T-helper 1 cell (primary cell): Measurements from ENCODE around the gene PTGER3.
A peak's percentile ranks its signal among the peaks of the same experiment; 100 is the strongest.

Experiments used
- DNase-seq, 5 donors: peaks; one replicate each; pipeline ENCODE4 v3.0.0-alpha.2; 2012 to 2020

The PTGER3 gene

DNA sequence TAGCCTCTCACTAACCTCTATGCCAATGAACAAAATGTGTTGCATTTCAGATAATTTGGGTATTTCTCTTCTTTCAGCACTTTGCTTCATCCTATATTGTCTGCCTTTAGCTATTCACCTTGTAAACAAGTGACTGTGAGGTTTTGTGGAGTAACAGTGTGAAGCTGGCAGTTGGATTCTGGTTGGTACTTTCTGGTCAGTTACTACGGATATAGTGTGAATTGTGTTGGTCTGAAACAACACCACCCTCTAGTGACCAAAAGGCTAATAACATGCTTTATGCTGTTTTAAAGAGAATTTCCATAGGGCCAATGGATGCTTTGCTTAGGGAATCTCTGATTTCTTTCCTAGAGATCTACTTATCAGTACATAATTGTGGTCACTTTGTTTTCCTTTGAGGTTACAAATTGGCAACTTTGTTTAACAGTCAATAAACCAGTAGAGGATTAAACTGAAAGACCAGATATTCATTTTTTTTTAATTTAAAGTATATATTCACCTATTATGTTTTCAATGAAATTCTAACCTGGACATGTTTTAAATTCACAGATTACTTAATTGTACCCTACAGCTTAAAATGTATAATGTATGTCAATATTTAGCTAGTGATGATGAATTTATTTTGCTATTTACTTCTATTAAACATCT lies 2.5 kb upstream of the PTGER3 start:
- peak in 1 of 5 donors; percentile 60 for DNase-seq

DNA sequence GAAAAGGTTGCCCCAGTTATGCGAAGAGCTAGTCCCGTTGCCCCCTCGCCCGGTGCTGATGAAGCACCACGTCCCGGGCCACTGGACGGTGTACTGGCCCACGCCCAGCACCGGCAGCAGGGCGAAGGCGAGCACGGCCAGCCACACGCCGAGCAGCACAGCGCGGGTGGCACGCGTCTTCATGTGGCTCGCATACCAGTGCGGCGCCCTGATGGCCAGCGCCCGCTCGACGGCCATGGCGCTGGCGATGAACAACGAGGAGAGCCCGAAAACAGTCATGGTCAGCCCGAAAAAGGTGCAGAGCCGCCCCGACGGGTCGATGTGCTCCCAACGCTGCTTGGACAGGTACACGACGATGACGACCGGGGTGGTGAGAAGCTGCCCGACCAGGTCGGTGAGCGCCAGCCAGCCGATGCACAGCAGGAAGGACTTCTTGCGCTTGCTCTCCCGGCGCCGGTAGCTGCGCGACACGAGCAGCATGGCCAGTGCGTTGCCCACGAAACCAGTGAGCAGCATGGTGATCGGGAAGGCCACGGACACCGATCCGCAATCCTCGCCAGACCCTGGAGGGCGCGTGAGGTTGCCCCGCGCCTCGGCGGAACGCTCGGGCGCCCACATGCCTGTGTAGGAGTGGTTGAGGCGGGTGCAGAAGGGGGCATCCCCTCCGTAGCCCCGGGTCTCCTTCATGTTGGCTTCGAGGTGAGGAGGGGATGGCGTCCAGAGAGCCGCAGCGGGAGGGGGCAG lies 553 bp downstream of the PTGER3 start:
- DNase-seq, result peak in 1 of 5 donors; percentile 6

- DNase-seq, result no peak
Measured at GRCh38 chr1:71045463-71046028, 2.1 kb downstream of the PTGER3 start.

GRCh38 chr1:71044833-71045232 lies 2.8 kb downstream of the PTGER3 start:
- DNase-seq, result no peak

DNA sequence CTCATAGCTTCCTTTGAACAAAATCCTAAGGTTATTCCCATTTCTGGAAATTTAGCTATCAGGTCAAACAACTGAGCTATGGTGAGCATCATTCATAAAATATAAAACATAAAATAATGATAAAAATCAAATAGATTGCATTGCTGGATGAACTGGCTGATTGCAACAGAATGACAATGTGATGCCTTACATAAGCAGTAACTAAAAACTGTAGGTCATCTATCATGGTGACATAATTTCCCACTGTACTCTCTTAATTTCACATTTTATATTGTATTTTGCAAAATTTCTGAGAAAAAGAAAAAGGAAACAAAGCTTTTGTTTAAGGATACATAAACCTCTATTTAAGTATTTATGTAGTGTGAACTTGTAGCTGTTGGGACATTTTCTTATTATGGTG lies 4.6 kb downstream of the PTGER3 start:
- no peak for DNase-seq

GRCh38 chr1:71041806-71042205 lies 5.8 kb downstream of the PTGER3 start:
- DNase-seq, result no peak

DNA sequence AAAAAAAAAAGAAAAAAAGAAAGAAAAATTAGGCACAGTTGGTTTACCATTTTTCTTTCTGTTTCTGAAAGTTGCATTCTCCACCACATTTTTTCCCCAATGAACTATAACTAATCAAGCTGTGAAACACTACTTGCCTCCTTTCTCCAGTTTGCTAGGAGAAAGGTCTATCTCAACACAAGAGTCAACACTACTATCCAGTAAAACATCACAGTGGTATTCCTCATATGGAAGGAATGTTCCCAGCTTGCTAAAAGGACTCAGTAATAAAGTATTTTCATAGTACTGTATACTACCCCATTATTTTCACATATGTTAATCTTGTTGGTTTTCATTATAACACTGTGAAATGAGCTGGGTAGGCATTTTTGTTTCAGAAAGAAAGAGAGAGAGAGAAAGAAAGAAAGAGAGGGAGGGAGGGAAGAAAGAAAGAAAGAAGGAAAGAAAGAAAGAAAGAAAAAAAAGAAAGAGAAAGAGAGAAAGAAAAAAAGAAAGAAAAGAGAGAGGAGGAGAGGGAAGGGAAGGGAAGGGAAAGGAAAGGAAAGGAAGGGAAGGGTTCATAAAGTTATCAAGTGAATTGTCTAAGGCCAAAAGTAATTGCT lies 7.9 kb downstream of the PTGER3 start:
- no peak for DNase-seq

DNA sequence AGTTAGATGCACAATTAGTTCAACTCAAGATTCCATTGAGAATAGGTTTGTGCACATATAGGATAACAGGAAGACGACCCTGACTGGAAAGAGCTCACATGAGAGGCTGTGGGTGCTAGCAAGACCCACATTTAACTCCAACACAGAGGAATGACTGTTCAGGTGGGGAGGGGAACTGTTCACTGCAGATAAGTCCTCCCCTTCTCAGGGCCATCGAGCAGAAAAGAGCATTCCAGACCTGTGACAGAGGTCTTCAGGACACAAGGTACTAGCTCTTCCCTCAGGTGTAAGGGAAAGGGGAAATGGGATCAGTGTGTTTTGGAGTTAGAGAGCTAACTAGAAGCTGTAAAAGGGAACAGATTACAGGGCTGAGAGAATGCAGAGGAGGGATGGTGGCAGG lies 8.7 kb downstream of the PTGER3 start:
- no peak for DNase-seq

DNA sequence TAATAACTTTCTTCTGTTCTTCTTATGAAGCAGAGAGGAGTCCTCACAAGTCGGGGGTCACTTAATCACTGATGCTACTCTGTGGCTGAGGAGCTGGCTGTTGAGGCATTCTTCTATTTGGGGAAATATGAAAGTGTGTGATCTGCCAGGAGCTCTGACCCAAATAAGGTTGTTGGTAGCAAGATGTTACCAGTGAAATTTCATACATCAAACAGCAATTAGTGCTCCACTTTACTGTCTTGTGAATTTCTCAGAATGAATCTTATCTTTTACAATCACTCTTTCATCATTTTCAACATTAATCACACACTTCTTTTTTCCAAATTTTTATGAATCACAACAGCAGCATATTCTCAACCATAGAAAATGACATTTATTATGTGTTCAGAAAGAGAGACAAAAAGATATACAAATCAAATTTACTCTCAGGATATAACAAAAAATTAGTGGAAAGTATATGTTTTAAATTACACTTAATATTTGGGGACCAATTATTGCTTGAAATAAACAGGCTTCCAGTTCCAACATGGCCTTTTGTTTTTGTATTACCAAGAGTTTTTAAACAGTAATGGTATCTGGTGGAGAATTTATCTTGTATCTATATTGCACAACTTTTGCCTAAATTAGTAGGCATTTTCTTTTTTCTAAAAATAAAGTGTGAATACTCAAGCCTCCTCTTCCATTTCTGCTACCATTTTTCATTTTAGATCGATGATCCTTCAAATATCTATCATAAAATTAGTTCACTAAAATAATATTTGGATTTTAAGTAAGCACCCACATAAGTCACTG lies 9.6 kb downstream of the PTGER3 start:
- DNase-seq, result no peak

DNA sequence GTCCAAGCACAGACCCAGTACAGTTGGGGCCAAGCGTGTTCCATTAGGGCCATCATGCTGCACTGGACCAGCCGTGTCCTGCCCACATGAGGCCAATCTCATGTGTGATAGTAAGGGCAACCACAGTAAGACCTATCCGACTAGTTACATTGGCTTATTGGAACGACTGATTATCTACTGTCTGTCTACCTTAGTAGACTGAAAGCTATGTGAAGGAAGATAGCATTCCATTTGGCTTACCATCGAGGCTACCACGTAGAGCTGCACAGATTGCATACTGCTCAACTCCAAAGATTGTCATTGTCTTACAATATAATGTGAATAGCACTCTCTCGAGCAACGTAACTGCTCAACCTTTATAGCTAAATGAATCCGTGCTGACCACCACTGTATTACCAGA lies 10.6 kb downstream of the PTGER3 start:
- no peak for DNase-seq

GRCh38 chr1:71033136-71033535 lies 14.5 kb downstream of the PTGER3 start:
- no peak for DNase-seq

GRCh38 chr1:71031426-71031825 lies 16.2 kb downstream of the PTGER3 start:
- no peak for DNase-seq

DNA sequence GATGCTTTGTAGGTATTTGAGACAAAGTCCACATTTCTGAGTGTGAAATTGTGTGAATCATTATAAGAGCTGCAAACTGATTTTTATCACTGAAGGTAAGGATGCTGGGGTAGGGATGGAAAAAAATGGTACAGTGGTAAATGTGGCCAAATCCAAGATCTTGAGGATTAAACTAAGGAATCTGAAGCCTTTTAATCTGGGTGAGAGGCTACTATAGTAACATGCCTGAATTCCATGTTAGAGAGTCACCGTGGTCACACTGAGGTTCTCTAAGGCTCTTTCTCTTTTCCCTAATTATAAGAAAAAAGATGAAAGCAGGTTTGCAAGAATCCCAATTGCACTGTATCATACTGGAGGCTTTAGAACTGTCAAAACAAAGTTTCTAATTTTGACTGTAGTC lies 17.6 kb downstream of the PTGER3 start:
- no peak for DNase-seq

DNA sequence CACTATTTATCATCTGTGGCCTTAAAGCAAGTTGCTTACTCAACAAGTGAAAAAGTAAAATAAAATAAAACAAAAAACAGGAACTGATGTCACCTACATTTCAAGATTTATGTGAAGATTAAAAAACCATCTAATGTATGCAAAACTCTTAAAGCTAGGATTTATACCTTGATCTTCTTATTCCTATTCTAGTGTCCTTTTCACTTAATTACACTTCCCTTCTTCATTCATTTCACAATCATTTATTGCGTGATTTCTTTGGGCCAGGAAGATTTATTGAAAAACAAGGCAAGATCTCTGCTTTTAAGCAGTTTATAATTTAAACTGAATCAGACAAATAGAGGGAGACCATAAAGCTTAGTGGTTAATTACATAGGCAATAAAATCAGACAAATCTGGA lies 18.6 kb downstream of the PTGER3 start:
- no peak for DNase-seq

- DNase-seq, result no peak
Measured at GRCh38 chr1:71027991-71028390, 19.6 kb downstream of the PTGER3 start.

- DNase-seq, result no peak
Measured at GRCh38 chr1:71026093-71026492, 21.5 kb downstream of the PTGER3 start.

DNA sequence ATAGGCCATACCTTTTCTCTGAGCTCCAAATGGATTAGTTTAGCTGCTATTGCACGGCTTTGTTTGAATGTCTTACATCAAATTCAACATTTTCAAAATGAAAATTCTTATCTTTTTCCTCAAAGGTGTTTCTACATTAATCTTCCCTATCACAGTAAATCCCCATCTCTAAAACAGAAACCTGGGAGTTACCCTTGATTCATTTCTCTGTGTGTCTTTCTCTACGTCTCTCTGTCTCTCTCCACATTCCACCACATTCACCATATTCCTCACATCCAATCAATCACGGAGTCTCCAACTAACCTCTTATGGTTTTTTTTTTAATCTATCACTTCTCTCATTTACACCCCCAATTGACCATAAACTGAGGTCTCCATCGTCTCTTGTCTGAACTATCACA lies 24.1 kb downstream of the PTGER3 start:
- no peak for DNase-seq

GRCh38 chr1:71019233-71019969 lies 28.2 kb downstream of the PTGER3 start:
- DNase-seq, result no peak

DNA sequence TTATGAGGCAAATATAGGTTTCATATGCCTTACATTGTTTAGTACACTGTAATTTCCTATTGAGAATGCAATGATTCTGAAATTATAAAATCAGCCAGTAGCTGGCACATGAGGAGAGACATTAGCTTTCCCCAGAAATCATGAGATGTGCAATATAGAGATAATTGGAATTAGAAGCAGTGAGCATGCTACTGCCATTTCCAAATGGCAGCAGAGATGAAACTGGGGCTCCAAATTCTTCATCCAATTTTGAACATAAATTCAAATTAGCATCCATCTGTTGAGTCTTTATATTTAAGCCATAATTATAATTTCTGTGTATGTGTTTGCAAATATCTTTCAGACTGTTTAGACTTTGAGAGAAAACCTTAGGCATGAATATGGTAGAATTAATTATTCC lies 28.8 kb downstream of the PTGER3 start:
- DNase-seq, result no peak

DNA sequence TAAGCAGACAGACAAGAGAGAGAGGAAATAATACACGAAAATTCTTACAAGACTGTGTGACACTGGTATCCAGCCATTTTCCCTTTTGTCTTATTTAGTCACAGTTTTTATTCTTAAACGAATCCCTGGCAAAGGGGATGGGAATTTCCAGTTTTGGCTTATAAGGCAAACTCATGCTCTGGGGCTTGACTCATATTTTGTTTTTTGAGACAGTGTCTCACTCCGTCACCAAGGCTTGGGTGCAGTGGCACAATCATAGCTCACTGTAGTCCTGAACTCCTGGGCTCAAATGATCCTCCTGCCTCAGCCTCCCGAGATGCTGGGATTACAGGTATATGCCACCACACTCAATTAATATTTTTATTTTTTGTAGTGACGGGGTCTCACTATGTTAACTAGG lies 31.9 kb downstream of the PTGER3 start:
- DNase-seq, result no peak

GRCh38 chr1:71014178-71014579 lies 33.4 kb downstream of the PTGER3 start:
- DNase-seq, result no peak
